ENCODE data around the gene SFTA2. TPM values are rescaled to one million over a fixed set of nuclear protein-coding genes. Genes with fewer than 3 reads are reported as not detected.

The SFTA2 gene
- total and polyA plus RNA-seq, 10 of the 15 experiments (the other 5 are each of a cell fraction or from before 2014, with no cell fraction given), result 0.15 to 0.92 (median 0.33) TPM; not detected in 4

- no peak for TF ChIP-seq NKRF (conservative IDR thresholded peaks at IDR 0.05)
- TF ChIP-seq NRF1 (conservative IDR thresholded peaks at IDR 0.05; ENCODE audit: low read depth, low read length), result no peak
- no peak for TF ChIP-seq EZH2 (IDR thresholded peaks at IDR 0.05; ENCODE audit: borderline replicate concordance, control insufficient read depth, low read depth, low read length)
- no peak for TF ChIP-seq GABPA (IDR thresholded peaks at IDR 0.05; ENCODE audit: low read depth)
- no peak for TF ChIP-seq RBBP5 (conservative IDR thresholded peaks at IDR 0.05)
- peak; percentile 40; the same call in 1 of the 2 replicates for TF ChIP-seq MLLT1 (IDR thresholded peaks at IDR 0.05)
- TF ChIP-seq ZNF622 (IDR thresholded peaks at IDR 0.05), result no peak
- no peak for TF ChIP-seq RELA (IDR thresholded peaks at IDR 0.05; ENCODE audit: borderline replicate concordance, partially characterized antibody)
- no peak for TF ChIP-seq KLF5 (IDR thresholded peaks at IDR 0.05; ENCODE audit: partially characterized antibody)
- no peak for TF ChIP-seq RAD51 (IDR thresholded peaks at IDR 0.05)
- TF ChIP-seq EED (IDR thresholded peaks at IDR 0.05; ENCODE audit: low read depth), result peak; percentile 88
- TF ChIP-seq JUNB (IDR thresholded peaks at IDR 0.05), result peak; percentile 30
- TF ChIP-seq CEBPB (IDR thresholded peaks at IDR 0.05; ENCODE audit: borderline replicate concordance in 1 of 2, low read depth in 2 of 2, low read length in 2 of 2), result no peak
- TF ChIP-seq KDM1A (IDR thresholded peaks at IDR 0.05; ENCODE audit: borderline replicate concordance), result no peak
Measured at GRCh38 chr6:30951907-30952469, 20.0 kb upstream of the SFTA2 start (continued).
